GM12873 (cell line): ENCODE results near the gene ACIN1.

ENCODE experiments used
- CTCF ChIP-seq: IDR thresholded peaks from 2 replicates; pipeline ENCODE4 v1.5.1; 2012; ENCODE audit warnings: low read depth, mild to moderate bottlenecking, moderate library complexity, low read length, control low read depth; ENCODE audit not compliant: insufficient read depth; ENCODE audit errors: missing control alignments

ACIN1 gene

GRCh38 chr14:23109769-23110168, 14.8 kb upstream of the ACIN1 start:
- no peak for TF ChIP-seq CTCF

GRCh38 chr14:23106747-23107045, 11.8 kb upstream of the ACIN1 start:
- no peak for TF ChIP-seq CTCF

GRCh38 chr14:23105348-23105824, 10.4 kb upstream of the ACIN1 start:
- TF ChIP-seq CTCF, result no peak

GRCh38 chr14:23104591-23105347, 9.8 kb upstream of the ACIN1 start, which contains the start of gene CIROP:
TSS of gene CIROP (minus strand) at chr14:23104989. CDS start at chr14:23104920, 69 bp downstream.
- no peak for TF ChIP-seq CTCF

- TF ChIP-seq CTCF, result no peak
These were observed 9.2 kb upstream of the ACIN1 start for GRCh38 chr14:23104070-23104590.

- no peak for TF ChIP-seq CTCF
These were observed 8.6 kb upstream of the ACIN1 start for GRCh38 chr14:23103581-23103980.

GRCh38 chr14:23102801-23103200, 7.9 kb upstream of the ACIN1 start:
- TF ChIP-seq CTCF, result no peak
